ENCODE data around the gene C2orf49. TPM values are rescaled to one million over a fixed set of nuclear protein-coding genes. Genes with fewer than 3 reads are reported as not detected.
A peak's percentile ranks its signal among the peaks of the same experiment; 100 is the strongest.

The C2orf49 gene
- total RNA-seq, 4 donors from 2014 or later: 17.1 to 24.0 (median 20.4) TPM

DNA sequence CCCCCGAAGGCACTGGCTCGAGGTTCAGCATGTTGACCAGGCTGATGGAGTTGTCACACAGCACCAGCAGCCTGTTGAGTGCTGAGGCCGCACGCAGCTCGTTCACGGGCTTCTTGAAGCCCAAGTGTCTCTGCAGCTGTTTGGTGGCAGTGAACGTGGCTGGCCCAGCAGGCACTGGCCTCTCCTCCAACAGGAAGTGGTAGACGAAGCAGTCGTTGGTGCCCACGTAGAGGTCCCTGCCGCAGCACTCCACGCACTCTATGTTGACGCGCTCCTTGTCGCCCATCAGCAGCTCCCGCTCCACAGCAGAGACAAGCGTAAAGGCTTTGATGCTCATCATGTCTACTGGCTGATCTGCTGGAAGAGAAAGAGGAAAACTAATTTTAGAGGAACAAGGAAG is 29.4 kb upstream of the C2orf49 start:
- no peak overlapping the region for H3K4me3 ChIP-seq
- no peaks in the 10 kb centered on the region for H3K27me3 ChIP-seq
- DNase-seq (ENCODE audit: low spot score in 2 of 2): no peak
- TF ChIP-seq POLR2A (IDR thresholded peaks at IDR 0.05): no peak
- no peak for TF ChIP-seq EP300 (IDR thresholded peaks at IDR 0.05)
- TF ChIP-seq, protein P1, sequence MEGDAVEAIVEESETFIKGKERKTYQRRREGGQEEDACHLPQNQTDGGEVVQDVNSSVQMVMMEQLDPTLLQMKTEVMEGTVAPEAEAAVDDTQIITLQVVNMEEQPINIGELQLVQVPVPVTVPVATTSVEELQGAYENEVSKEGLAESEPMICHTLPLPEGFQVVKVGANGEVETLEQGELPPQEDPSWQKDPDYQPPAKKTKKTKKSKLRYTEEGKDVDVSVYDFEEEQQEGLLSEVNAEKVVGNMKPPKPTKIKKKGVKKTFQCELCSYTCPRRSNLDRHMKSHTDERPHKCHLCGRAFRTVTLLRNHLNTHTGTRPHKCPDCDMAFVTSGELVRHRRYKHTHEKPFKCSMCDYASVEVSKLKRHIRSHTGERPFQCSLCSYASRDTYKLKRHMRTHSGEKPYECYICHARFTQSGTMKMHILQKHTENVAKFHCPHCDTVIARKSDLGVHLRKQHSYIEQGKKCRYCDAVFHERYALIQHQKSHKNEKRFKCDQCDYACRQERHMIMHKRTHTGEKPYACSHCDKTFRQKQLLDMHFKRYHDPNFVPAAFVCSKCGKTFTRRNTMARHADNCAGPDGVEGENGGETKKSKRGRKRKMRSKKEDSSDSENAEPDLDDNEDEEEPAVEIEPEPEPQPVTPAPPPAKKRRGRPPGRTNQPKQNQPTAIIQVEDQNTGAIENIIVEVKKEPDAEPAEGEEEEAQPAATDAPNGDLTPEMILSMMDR (IDR thresholded peaks at IDR 0.05): no peak
- no peaks in the 10 kb centered on the region for H3K9me3 ChIP-seq
- 93 to 95% methylated on average over 17 of the region's 17 CpGs for WGBS, 2 donors
- peaks cover 2 to 37% (median 10%) of the 10 kb centered on the region in 3 donors for H3K36me3 ChIP-seq
- H3K27ac ChIP-seq: no peak overlapping the region
- H3K4me1 ChIP-seq: peaks cover 0 to 13% (median 0%) of the 10 kb centered on the region in 4 donors

DNA sequence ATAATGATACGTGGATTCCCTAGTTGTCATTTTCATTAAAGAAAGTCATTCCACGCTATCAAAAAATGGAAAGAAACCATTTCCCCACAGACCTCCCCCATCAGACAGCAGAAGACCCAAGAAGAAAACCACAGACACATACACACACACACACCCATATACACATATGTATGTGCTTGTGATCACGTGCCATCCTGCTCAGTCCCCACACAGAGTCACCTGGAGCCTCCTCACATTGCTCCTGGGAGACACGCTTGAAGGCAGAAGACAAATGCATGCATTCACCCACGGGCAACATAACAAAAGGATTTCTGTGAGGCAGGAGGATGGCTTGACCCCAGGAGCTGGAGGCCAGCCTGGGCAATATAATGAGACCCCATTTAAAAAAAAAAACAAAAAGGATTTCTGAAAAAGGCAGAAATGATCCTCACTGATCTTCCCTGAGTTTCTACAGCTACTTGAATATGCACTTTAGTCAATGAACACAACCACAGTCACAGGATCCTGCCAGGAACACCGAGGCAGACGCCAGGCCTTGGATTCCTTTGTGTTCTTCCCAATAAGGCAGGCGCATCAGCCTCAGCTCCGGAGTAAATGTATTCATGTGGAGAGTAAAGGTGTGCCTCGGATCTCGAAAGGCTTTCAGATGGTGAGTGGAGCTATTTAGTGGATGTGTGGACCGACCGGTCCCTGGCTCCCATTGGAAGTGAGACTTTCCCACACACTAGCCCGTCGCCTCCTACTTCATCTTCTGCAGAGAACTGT is 28.8 kb upstream of the C2orf49 start:
- 77 to 79% methylated on average over 15 of the region's 15 CpGs for WGBS, 2 donors
- peaks cover 2 to 37% (median 10%) of the 10 kb centered on the region in 3 donors for H3K36me3 ChIP-seq
- DNase-seq (ENCODE audit: low spot score in 2 of 2): no peak
- H3K4me3 ChIP-seq: no peak overlapping the region
- H3K27ac ChIP-seq: no peak overlapping the region
- H3K27me3 ChIP-seq: no peaks in the 10 kb centered on the region
- TF ChIP-seq POLR2A (IDR thresholded peaks at IDR 0.05) (no peak), EP300 (IDR thresholded peaks at IDR 0.05) (no peak)
- TF ChIP-seq, protein P1 (IDR thresholded peaks at IDR 0.05): no peak
- peaks cover 0 to 11% (median 0%) of the 10 kb centered on the region in 4 donors for H3K4me1 ChIP-seq
- no peaks in the 10 kb centered on the region for H3K9me3 ChIP-seq

- WGBS, 2 donors: 61 to 69% methylated on average over 4 of the region's 4 CpGs
- H3K4me1 ChIP-seq: peaks cover 0 to 7% (median 0%) of the 10 kb centered on the region in 4 donors
- H3K27ac ChIP-seq: no peak overlapping the region
- no peaks in the 10 kb centered on the region for H3K9me3 ChIP-seq
- H3K27me3 ChIP-seq: no peaks in the 10 kb centered on the region
- H3K4me3 ChIP-seq: no peak overlapping the region
- TF ChIP-seq POLR2A (IDR thresholded peaks at IDR 0.05) (no peak), EP300 (IDR thresholded peaks at IDR 0.05) (peak in 1 of 2 donors; percentile 19)
- DNase-seq (ENCODE audit: low spot score in 2 of 2): no peak
- H3K36me3 ChIP-seq: peaks cover 2 to 37% (median 10%) of the 10 kb centered on the region in 3 donors
Observed at GRCh38 chr2:105309147-105309545, 28.2 kb upstream of the C2orf49 start.

- no peak for DNase-seq (ENCODE audit: low spot score in 2 of 2)
- no peak for TF ChIP-seq EP300 (IDR thresholded peaks at IDR 0.05)
- Histone ChIP-seq H3K4me1 (peaks cover 0 to 4% (median 0%) of the 10 kb centered on the region in 4 donors), H3K27me3 (no peaks in the 10 kb centered on the region), H3K9me3 (no peaks in the 10 kb centered on the region), H3K27ac (no peak overlapping the region), H3K36me3 (no peaks in the 10 kb centered on the region), H3K4me3 (no peak overlapping the region)
Observed at GRCh38 chr2:105313877-105314276, 23.5 kb upstream of the C2orf49 start.

DNA sequence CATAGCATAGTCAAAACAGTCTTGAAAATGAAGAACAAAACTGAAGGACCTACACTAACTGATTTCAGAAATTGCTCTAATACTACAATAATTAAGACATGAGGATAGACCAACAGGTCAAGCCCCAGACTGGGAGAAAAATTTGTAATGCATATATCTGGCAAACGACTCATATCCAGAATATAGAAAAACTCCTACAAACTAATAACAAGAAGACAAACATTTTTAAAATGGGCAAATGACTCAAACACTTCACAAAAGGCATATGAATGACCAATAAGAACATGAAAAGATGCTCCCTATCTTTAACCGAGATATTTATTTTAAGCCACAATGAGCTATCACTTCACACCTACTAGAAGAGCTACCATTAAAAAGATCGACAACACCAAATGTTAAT is 22.0 kb upstream of the C2orf49 start:
- WGBS, 2 donors: 71 to 73% methylated on average over 3 of the region's 3 CpGs
- no peak for TF ChIP-seq POLR2A (IDR thresholded peaks at IDR 0.05)
- TF ChIP-seq, protein P1 (IDR thresholded peaks at IDR 0.05): no peak
- TF ChIP-seq EP300 (IDR thresholded peaks at IDR 0.05): no peak

GRCh38 chr2:105317937-105318336 is 19.4 kb upstream of the C2orf49 start:
- no peak overlapping the region for H3K4me3 ChIP-seq
- TF ChIP-seq POLR2A (IDR thresholded peaks at IDR 0.05) (no peak), EP300 (IDR thresholded peaks at IDR 0.05) (no peak)
- TF ChIP-seq, protein P1 (IDR thresholded peaks at IDR 0.05): no peak
- H3K4me1 ChIP-seq: peaks cover 0 to 5% (median 0%) of the 10 kb centered on the region in 4 donors
- H3K36me3 ChIP-seq: peaks cover 0 to 3% (median 0%) of the 10 kb centered on the region in 3 donors
- H3K27ac ChIP-seq: no peak overlapping the region
- no peaks in the 10 kb centered on the region for H3K27me3 ChIP-seq
- DNase-seq (ENCODE audit: low spot score in 2 of 2): no peak
- 86 to 90% methylated on average over 3 of the region's 3 CpGs for WGBS, 2 donors
- no peaks in the 10 kb centered on the region for H3K9me3 ChIP-seq

More for the DNA sequence above, 22.0 kb upstream of the C2orf49 start:
- Histone ChIP-seq H3K27me3 (no peaks in the 10 kb centered on the region), H3K27ac (no peak overlapping the region), H3K36me3 (no peaks in the 10 kb centered on the region), H3K4me1 (peaks cover 0 to 4% (median 0%) of the 10 kb centered on the region in 4 donors), H3K9me3 (no peaks in the 10 kb centered on the region), H3K4me3 (no peak overlapping the region)
- DNase-seq (ENCODE audit: low spot score in 2 of 2): no peak
